Suprapubic skin (tissue), 4 donors: ENCODE measurements around the gene TEAD1.

Source experiments
- EP300 ChIP-seq: sonication (generic); formaldehyde crosslinking; IDR thresholded peaks from one replicate; pipeline ENCODE4 v1.6.1; 2017; ENCODE audit warnings: antibody characterized with exemption
- POLR2A ChIP-seq, 2 donors: fragments of 450-650 bp; IDR thresholded peaks; one replicate each; pipeline ENCODE4 v1.6.1; 2017; ENCODE audit warnings: antibody characterized with exemption in 2 of 2, mild to moderate bottlenecking in 2 of 2, moderate library complexity in 2 of 2
- POLR2AphosphoS5 ChIP-seq, 3 donors: sonication (generic); formaldehyde crosslinking; IDR thresholded peaks; one replicate each; pipeline ENCODE4 v1.6.1; 2017; ENCODE audit warnings: antibody characterized with exemption in 3 of 3
- TF ChIP-seq, protein P1 (sequence below), 2 donors: fragments of 200-600 bp in 1 of 2; fragments of 450-650 bp in 1 of 2; sonication (generic) in 1 of 2; IDR thresholded peaks; one replicate each; pipeline ENCODE4 v1.5.1; 2016 to 2019; ENCODE audit warnings: antibody characterized with exemption in 2 of 2, mild to moderate bottlenecking in 1 of 2, moderate library complexity in 1 of 2

GRCh38 chr11:12835286-12835685, 161.1 kb downstream of the TEAD1 start:
- TF ChIP-seq, protein P1, sequence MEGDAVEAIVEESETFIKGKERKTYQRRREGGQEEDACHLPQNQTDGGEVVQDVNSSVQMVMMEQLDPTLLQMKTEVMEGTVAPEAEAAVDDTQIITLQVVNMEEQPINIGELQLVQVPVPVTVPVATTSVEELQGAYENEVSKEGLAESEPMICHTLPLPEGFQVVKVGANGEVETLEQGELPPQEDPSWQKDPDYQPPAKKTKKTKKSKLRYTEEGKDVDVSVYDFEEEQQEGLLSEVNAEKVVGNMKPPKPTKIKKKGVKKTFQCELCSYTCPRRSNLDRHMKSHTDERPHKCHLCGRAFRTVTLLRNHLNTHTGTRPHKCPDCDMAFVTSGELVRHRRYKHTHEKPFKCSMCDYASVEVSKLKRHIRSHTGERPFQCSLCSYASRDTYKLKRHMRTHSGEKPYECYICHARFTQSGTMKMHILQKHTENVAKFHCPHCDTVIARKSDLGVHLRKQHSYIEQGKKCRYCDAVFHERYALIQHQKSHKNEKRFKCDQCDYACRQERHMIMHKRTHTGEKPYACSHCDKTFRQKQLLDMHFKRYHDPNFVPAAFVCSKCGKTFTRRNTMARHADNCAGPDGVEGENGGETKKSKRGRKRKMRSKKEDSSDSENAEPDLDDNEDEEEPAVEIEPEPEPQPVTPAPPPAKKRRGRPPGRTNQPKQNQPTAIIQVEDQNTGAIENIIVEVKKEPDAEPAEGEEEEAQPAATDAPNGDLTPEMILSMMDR (IDR thresholded peaks at IDR 0.05), result no peak
- TF ChIP-seq POLR2AphosphoS5 (IDR thresholded peaks at IDR 0.05), result no peak
- no peak for TF ChIP-seq POLR2A (IDR thresholded peaks at IDR 0.05)
- no peak for TF ChIP-seq EP300
